Renal cortex interstitium (tissue), 11 donors: ENCODE results near the gene PARP8. TPM values are rescaled to one million over a fixed set of nuclear protein-coding genes. Genes with fewer than 3 reads are reported as not detected.

Source experiments
- DNase-seq, 11 donors: peaks; one replicate each; pipeline ENCODE4 v3.0.0-alpha.2; 2013; ENCODE audit warnings: low read depth in 9 of 11, low spot score in 4 of 11; ENCODE audit errors: extremely low read depth in 1 of 11
- polyA plus RNA-seq, 3 donors: library from polyadenylated mRNA; unstranded; fragments of 120-200 nt; gene quantifications; one replicate each; pipeline ENCODE4 v1.2.1, GENCODE V29; 2013; ENCODE audit not compliant: insufficient read length in 3 of 3

The PARP8 gene
- polyA plus RNA-seq, 3 donors: 15.2 to 17.1 (median 16.3) TPM

GRCh38 chr5:50717651-50718050 lies 51.2 kb downstream of the PARP8 start:
- DNase-seq: no peak

GRCh38 chr5:50720061-50720710 lies 53.7 kb downstream of the PARP8 start:
- no peak for DNase-seq

- no peak for DNase-seq
Measured at GRCh38 chr5:50722223-50722622, 55.8 kb downstream of the PARP8 start.

GRCh38 chr5:50724262-50724661 lies 57.8 kb downstream of the PARP8 start:
- DNase-seq: no peak

GRCh38 chr5:50725800-50726474 lies 59.5 kb downstream of the PARP8 start:
- DNase-seq: no peak

GRCh38 chr5:50726475-50727148 lies 60.2 kb downstream of the PARP8 start:
- DNase-seq: no peak

GRCh38 chr5:50727149-50727496 lies 60.7 kb downstream of the PARP8 start:
- DNase-seq: no peak

GRCh38 chr5:50727845-50728244 lies 61.4 kb downstream of the PARP8 start:
- no peak for DNase-seq

GRCh38 chr5:50730336-50730735 lies 63.9 kb downstream of the PARP8 start:
- no peak for DNase-seq

- DNase-seq: no peak
Measured at GRCh38 chr5:50730841-50731240, 64.4 kb downstream of the PARP8 start.

GRCh38 chr5:50733741-50734140 lies 67.3 kb downstream of the PARP8 start:
- no peak for DNase-seq

GRCh38 chr5:50738864-50739263 lies 72.4 kb downstream of the PARP8 start:
- DNase-seq: no peak

GRCh38 chr5:50740832-50741231 lies 74.4 kb downstream of the PARP8 start:
- DNase-seq: no peak

GRCh38 chr5:50744776-50745175 lies 78.3 kb downstream of the PARP8 start:
- DNase-seq: no peak

GRCh38 chr5:50745221-50745910 lies 78.9 kb downstream of the PARP8 start:
- DNase-seq: no peak

- DNase-seq: no peak
Measured at GRCh38 chr5:50749181-50749580, 82.7 kb downstream of the PARP8 start.

- DNase-seq: no peak
Measured at GRCh38 chr5:50749873-50750272, 83.4 kb downstream of the PARP8 start.

GRCh38 chr5:50751064-50751657 lies 84.7 kb downstream of the PARP8 start:
- peak; percentile 6 to 38 (median 19) for DNase-seq

- no peak for DNase-seq
Measured at GRCh38 chr5:50752800-50753199, 86.4 kb downstream of the PARP8 start.
